CD4-positive, alpha-beta T cell treated with Interleukin-2 at 100 ng/mL for 4 hours (primary cell): ENCODE data around the gene CLSTN2.

ENCODE experiments used
- DNase-seq: peaks from one replicate; pipeline ENCODE4 v3.0.0-alpha.2; 2020; ENCODE audit warnings: low spot score

The CLSTN2 gene

DNA sequence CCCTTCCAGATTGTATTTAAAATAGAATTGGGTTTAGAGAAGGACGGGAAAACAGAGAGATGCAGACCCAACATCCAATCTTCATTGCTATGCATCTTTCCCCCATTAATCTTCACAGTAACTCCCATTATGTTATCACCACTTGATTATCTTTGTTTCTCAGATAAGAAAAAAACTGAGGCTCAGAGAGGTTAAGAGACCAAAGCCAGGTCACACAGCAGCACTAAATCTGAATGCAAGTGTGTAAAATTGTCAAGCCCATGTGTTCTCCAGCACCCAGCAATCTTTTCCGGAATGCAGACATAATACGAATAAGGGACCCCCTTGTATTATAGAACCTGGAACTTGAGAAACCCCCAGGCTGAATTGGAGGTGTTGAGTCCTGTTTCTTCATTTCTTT is 662.4 kb downstream of the CLSTN2 start:
- DNase-seq: no peak

GRCh38 chr3:140597792-140598191 is 662.8 kb downstream of the CLSTN2 start:
- no peak for DNase-seq

- DNase-seq: no peak
These were observed 664.0 kb downstream of the CLSTN2 start for GRCh38 chr3:140599009-140599408.

DNA sequence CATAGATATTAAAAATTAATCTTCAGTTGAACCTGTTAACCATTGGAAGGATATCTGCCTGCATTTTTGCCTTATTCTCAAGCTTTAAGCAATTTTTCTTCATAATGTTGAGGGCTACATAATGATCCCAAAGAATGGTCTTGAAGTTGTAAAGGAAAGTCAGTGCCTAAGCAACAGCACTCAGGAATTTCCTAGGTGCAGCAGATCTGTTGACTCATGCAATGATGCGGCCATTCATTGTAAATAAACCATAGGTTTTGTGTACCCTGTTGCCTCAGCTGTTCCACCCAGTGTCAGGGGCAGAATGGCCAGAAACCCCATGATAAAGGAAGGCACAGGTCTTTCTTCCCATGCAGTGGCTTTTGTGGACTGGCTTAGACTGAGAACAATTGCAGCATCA is 664.5 kb downstream of the CLSTN2 start:
- no peak for DNase-seq

- DNase-seq: no peak
These were observed 666.9 kb downstream of the CLSTN2 start for GRCh38 chr3:140601881-140602280.

DNA sequence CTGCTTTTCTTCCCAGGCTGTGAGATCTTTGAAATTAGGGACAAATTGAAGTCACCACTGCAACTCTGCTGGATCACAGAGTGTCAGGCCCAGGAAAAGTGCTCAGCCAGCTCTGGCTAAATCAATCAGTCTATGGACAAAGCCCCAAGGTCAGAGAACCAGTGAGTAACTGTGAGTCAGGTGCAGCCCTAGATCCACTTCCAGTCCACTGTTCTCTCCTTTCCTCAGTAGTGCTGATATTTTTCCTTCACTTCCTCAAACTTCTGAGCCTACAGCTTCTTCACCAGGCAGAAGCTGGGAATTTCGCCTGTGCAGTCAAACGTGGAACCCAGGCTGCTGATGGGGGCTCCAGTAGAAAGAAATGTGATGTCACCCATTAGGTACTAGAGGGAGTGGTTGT is 667.8 kb downstream of the CLSTN2 start:
- DNase-seq: no peak

GRCh38 chr3:140603766-140604165 is 668.8 kb downstream of the CLSTN2 start:
- DNase-seq: no peak

DNA sequence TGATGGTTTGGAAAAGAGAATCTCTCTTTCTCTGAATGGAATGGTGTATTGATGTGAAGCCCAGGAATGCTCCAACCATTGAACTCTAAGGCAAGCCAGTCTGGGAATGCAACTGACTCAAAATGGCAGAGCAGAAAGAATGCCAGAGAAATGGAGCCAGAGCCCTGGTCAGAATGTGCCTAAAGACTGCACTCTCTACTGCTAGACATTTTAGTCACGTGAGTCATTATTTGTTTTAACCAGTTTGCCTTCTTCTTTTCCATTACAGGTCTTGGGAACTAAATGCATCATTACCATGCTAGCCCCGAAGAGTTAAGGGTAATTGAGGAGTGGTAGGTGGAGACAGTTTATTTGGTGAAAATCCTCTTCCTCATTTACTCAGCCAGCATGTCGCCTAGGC is 675.6 kb downstream of the CLSTN2 start:
- no peak for DNase-seq

GRCh38 chr3:140614001-140614400 is 679.0 kb downstream of the CLSTN2 start:
- DNase-seq: no peak

DNA sequence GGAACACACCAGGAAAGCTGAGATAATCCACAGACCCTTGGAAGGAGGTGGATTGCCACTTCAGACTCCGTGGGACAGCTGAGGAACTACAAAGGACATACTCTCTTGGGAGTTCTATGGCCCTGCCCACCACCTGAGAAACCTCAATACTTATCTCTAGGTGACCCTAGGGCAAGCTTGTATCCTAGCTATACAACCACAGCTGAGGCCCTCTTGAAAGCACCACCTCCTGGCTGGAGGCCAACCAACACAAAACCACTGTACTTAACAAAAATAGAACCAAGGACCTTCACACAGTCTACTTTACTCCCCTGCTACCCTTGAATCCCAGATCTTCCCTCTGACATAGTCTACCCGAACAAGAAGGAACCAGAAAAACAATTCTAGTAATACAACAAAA is 682.1 kb downstream of the CLSTN2 start:
- DNase-seq: no peak

- no peak for DNase-seq
These were observed 691.9 kb downstream of the CLSTN2 start for GRCh38 chr3:140626856-140627255.
